Astrocyte (in vitro differentiated cells and primary cell): ENCODE measurements around the gene DUSP8. TPM values are rescaled to one million over a fixed set of nuclear protein-coding genes. Genes with fewer than 3 reads are reported as not detected.

Experiments used
- DNase-seq: peaks from one replicate; pipeline ENCODE4 v3.0.0-alpha.2; 2010; ENCODE audit warnings: low read depth
- FAIRE-seq: peaks from 2 replicates; lab custom pipeline; 2011; peaks lifted over from hg19 to GRCh38; lab: Jason Lieb, UNC
- H2AFZ ChIP-seq: 2 replicates; pipeline ENCODE4 v1.6.0; 2012; ENCODE audit warnings: low read depth, low read length, inconsistent platforms
- H3K27ac ChIP-seq: 2 replicates; pipeline ENCODE4 v1.5.1; 2011; ENCODE audit warnings: low read depth, low read length, inconsistent platforms
- H3K27me3 ChIP-seq: 2 replicates; pipeline ENCODE4 v1.6.0; 2011; ENCODE audit warnings: low read length, inconsistent platforms; ENCODE audit not compliant: insufficient read depth
- H3K36me3 ChIP-seq: 2 replicates; pipeline ENCODE4 v1.5.1; 2011; ENCODE audit warnings: low read length, inconsistent platforms; ENCODE audit not compliant: insufficient read depth
- H3K4me1 ChIP-seq: 2 replicates; pipeline ENCODE4 v1.5.1; 2011; ENCODE audit warnings: low read length, inconsistent platforms; ENCODE audit not compliant: insufficient read depth
- H3K4me2 ChIP-seq: 2 replicates; pipeline ENCODE4 v1.6.0; 2012; ENCODE audit warnings: low read length, inconsistent platforms
- H3K4me3 ChIP-seq: 2 replicates; pipeline ENCODE4 v1.5.1; 2011; ENCODE audit warnings: low read depth, mild to moderate bottlenecking, low read length, inconsistent platforms; ENCODE audit not compliant: insufficient read depth
- H3K79me2 ChIP-seq: 2 replicates; pipeline ENCODE4 v1.6.0; 2012; ENCODE audit warnings: mild to moderate bottlenecking, low read length, inconsistent platforms; ENCODE audit not compliant: insufficient read depth
- H3K9ac ChIP-seq: 2 replicates; pipeline ENCODE4 v1.6.0; 2012; ENCODE audit warnings: mild to moderate bottlenecking, low read length, inconsistent platforms
- H3K9me3 ChIP-seq: 2 replicates; pipeline ENCODE4 v1.5.1; 2012; ENCODE audit warnings: low read depth, mild to moderate bottlenecking, low read length, inconsistent platforms; ENCODE audit not compliant: insufficient read depth
- H4K20me1 ChIP-seq: 2 replicates; pipeline ENCODE4 v1.6.0; 2012; ENCODE audit warnings: low read length, inconsistent platforms; ENCODE audit not compliant: insufficient read depth
- H3K27ac Mint-ChIP-seq: one replicate; pipeline ENCODE4 v1.8.0; 2021; ENCODE audit warnings: mild to moderate bottlenecking, mixed read lengths; ENCODE audit not compliant: unreplicated experiment
- H3K27me3 Mint-ChIP-seq: one replicate; pipeline ENCODE4 v1.8.0; 2021; ENCODE audit warnings: low read depth, mixed read lengths; ENCODE audit not compliant: unreplicated experiment
- H3K36me3 Mint-ChIP-seq: one replicate; pipeline ENCODE4 v1.8.0; 2021; ENCODE audit warnings: low read depth, mixed read lengths; ENCODE audit not compliant: unreplicated experiment
- H3K4me1 Mint-ChIP-seq: one replicate; pipeline ENCODE4 v1.8.0; 2021; ENCODE audit warnings: low read depth, mixed read lengths; ENCODE audit not compliant: unreplicated experiment
- H3K4me3 Mint-ChIP-seq: one replicate; pipeline ENCODE4 v1.8.0; 2021; ENCODE audit warnings: mild to moderate bottlenecking, moderate library complexity, mixed read lengths; ENCODE audit not compliant: unreplicated experiment
- H3K9me3 Mint-ChIP-seq: one replicate; pipeline ENCODE4 v1.8.0; 2021; ENCODE audit warnings: mild to moderate bottlenecking, mixed read lengths; ENCODE audit not compliant: unreplicated experiment
- EZH2 ChIP-seq: IDR thresholded peaks from 2 replicates; pipeline ENCODE4 v1.6.1; 2012; ENCODE audit warnings: mild to moderate bottlenecking, low read length, inconsistent platforms; ENCODE audit not compliant: insufficient read depth
- total RNA-seq: library from RNA; stranded (reverse); gene quantifications from 2 replicates; pipeline ENCODE4 v1.2.1, GENCODE V29; 2021
- TF ChIP-seq, protein P1 (sequence below): IDR thresholded peaks from 2 replicates; pipeline ENCODE4 v1.5.1; 2011; ENCODE audit warnings: low read depth, mild to moderate bottlenecking, inconsistent platforms, low read length, moderate library complexity; ENCODE audit not compliant: insufficient read depth

DUSP8 gene
- total RNA-seq, 1 donor from 2014 or later, result 14.8 TPM

DNA sequence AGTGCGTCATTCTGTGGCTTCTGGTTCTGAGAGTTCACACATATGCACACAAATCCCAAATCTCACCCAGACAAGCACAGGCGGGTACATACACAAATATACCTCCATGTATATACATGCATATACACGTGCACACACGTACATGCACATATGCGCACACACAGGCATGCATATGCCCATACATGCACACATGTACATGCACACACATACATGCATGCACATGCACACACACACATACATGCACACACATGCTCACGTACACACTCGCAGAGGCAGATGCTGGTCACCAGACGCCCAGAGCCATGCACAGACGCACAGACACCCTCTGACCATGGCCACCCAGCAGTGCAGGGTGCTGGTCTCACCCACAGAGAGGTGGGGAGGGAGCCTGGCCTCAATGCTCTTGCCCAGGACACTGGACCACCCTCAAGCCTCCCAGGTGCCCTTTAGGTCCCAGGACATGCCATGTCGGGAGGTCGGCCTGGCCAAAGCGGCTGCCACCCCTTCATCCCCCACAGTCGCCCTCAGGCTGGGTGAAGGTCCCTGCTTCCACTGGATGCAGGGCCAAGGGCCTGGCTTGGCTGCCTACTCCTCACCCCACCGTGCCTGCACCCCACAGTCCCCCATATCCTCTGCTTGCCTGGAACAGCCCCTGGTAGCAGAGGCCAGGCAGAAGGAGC is 9.5 kb downstream of the DUSP8 start:
- Histone ChIP-seq H3K27me3 (no peaks in the 10 kb centered on the region), H3K9ac (no peak overlapping the region), H3K4me3 (no peak overlapping the region), H4K20me1 (peaks cover 88% of the 10 kb centered on the region), H3K4me1 (peaks cover 36% of the 10 kb centered on the region), H3K36me3 (no peaks in the 10 kb centered on the region), H3K27ac (no peak overlapping the region), H3K4me2 (no peak overlapping the region), H2AFZ (no peak overlapping the region), H3K79me2 (peaks cover 33% of the 10 kb centered on the region), H3K9me3 (no peaks in the 10 kb centered on the region)
- no peak for FAIRE-seq
- H3K27ac Mint-ChIP-seq, result no peak overlapping the region
- DNase-seq, result no peak
- peaks cover 4% of the 10 kb centered on the region for H3K36me3 Mint-ChIP-seq
- H3K9me3 Mint-ChIP-seq, result no peaks in the 10 kb centered on the region
- peaks cover 1% of the 10 kb centered on the region for H3K27me3 Mint-ChIP-seq
- no peak for TF ChIP-seq EZH2
- TF ChIP-seq, protein P1, sequence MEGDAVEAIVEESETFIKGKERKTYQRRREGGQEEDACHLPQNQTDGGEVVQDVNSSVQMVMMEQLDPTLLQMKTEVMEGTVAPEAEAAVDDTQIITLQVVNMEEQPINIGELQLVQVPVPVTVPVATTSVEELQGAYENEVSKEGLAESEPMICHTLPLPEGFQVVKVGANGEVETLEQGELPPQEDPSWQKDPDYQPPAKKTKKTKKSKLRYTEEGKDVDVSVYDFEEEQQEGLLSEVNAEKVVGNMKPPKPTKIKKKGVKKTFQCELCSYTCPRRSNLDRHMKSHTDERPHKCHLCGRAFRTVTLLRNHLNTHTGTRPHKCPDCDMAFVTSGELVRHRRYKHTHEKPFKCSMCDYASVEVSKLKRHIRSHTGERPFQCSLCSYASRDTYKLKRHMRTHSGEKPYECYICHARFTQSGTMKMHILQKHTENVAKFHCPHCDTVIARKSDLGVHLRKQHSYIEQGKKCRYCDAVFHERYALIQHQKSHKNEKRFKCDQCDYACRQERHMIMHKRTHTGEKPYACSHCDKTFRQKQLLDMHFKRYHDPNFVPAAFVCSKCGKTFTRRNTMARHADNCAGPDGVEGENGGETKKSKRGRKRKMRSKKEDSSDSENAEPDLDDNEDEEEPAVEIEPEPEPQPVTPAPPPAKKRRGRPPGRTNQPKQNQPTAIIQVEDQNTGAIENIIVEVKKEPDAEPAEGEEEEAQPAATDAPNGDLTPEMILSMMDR, result no peak
- H3K4me3 Mint-ChIP-seq, result no peak overlapping the region
- peaks cover 4% of the 10 kb centered on the region for H3K4me1 Mint-ChIP-seq

DNA sequence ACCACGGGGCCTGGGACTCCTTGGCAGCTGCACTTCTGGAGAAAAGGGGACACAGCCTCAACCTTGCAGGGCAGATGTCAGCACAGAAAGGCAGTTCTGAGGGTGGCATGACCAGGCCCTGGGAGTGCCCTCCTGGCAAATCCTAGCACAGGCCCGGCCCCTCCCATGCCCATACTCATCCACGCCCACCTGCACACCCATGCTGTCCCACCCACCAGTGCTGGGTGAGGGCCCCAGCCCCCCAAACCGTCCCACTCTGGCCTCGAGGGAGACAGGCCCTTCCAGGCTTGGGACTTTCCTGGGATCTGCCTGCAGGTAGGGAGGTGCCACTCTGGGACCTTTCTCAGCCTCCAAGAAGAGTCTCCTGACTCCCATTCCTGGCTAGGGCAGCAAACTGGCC is 10.1 kb downstream of the DUSP8 start:
- H3K27me3 Mint-ChIP-seq, result peaks cover 3% of the 10 kb centered on the region
- H3K36me3 Mint-ChIP-seq, result peaks cover 4% of the 10 kb centered on the region
- TF ChIP-seq EZH2, result no peak
- TF ChIP-seq, protein P1, result no peak

DNA sequence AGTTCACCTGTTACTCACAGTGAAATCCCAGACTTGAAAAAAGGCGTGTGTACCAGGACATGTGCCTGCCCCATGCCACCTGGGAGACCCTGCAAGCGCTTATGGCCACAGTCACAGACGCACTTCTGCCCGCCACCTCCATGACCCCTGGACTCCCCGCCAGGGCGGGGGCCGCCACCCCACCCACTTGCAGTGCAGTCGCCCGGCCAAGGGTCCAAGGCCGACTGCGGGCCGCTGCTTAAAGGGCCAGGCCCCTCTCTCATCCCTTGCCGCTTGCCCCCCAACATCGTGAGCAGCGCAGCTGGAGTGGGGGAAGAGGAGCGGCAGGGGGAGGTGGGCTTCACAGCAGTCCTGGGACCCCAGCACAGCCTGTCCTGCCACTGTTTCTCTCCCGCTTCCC is 10.8 kb downstream of the DUSP8 start:
- DNase-seq (no peak), FAIRE-seq (no peak)
- no peak overlapping the region for H3K27ac ChIP-seq
- Mint-ChIP-seq H3K36me3 (peaks cover 4% of the 10 kb centered on the region), H3K27ac (no peak overlapping the region), H3K27me3 (peaks cover 3% of the 10 kb centered on the region), H3K4me1 (peaks cover 5% of the 10 kb centered on the region), H3K9me3 (no peaks in the 10 kb centered on the region), H3K4me3 (no peak overlapping the region)
- H3K4me3 ChIP-seq, result no peak overlapping the region
- no peaks in the 10 kb centered on the region for H3K27me3 ChIP-seq
- H2AFZ ChIP-seq, result no peak overlapping the region
- no peaks in the 10 kb centered on the region for H3K9me3 ChIP-seq
- H3K9ac ChIP-seq, result no peak overlapping the region
- H3K79me2 ChIP-seq, result peaks cover 19% of the 10 kb centered on the region
- H3K36me3 ChIP-seq, result no peaks in the 10 kb centered on the region
- TF ChIP-seq EZH2, result no peak
- TF ChIP-seq, protein P1, result no peak
- H4K20me1 ChIP-seq, result peaks cover 74% of the 10 kb centered on the region
- peaks cover 37% of the 10 kb centered on the region for H3K4me1 ChIP-seq
- H3K4me2 ChIP-seq, result no peak overlapping the region

More for the DNA sequence above, 10.1 kb downstream of the DUSP8 start:
- peaks cover 26% of the 10 kb centered on the region for H3K79me2 ChIP-seq
- H4K20me1 ChIP-seq, result peaks cover 81% of the 10 kb centered on the region
- no peaks in the 10 kb centered on the region for H3K36me3 ChIP-seq
- H3K9me3 ChIP-seq, result no peaks in the 10 kb centered on the region
- H3K27me3 ChIP-seq, result no peaks in the 10 kb centered on the region
- DNase-seq (no peak), FAIRE-seq (no peak)
- Mint-ChIP-seq H3K9me3 (no peaks in the 10 kb centered on the region), H3K4me1 (peaks cover 5% of the 10 kb centered on the region), H3K4me3 (no peak overlapping the region), H3K27ac (no peak overlapping the region)
- peaks cover 37% of the 10 kb centered on the region for H3K4me1 ChIP-seq
- H3K4me3 ChIP-seq, result no peak overlapping the region
- H2AFZ ChIP-seq, result no peak overlapping the region
- no peak overlapping the region for H3K4me2 ChIP-seq
- H3K9ac ChIP-seq, result no peak overlapping the region
- no peak overlapping the region for H3K27ac ChIP-seq
